Measurements from ENCODE around the gene ABCA13.

GRCh38 chr7:48245751-48246472, 74.7 kb downstream of the ABCA13 start:
- no peak for TF ChIP-seq CTCF (conservative IDR thresholded peaks at IDR 0.05; ENCODE audit: low read length)
- TF ChIP-seq EZH2phosphoT487 (IDR thresholded peaks at IDR 0.05; ENCODE audit: borderline replicate concordance): no peak

All from Loucy (cell line).